ENCODE measurements around the gene LDB3. TPM values are rescaled to one million over a fixed set of nuclear protein-coding genes. Genes with fewer than 3 reads are reported as not detected.

LDB3 gene
- total and polyA plus RNA-seq, 2 of the 4 experiments (the other 2 are of a cell fraction), result 0.36 to 2.6 TPM

DNA sequence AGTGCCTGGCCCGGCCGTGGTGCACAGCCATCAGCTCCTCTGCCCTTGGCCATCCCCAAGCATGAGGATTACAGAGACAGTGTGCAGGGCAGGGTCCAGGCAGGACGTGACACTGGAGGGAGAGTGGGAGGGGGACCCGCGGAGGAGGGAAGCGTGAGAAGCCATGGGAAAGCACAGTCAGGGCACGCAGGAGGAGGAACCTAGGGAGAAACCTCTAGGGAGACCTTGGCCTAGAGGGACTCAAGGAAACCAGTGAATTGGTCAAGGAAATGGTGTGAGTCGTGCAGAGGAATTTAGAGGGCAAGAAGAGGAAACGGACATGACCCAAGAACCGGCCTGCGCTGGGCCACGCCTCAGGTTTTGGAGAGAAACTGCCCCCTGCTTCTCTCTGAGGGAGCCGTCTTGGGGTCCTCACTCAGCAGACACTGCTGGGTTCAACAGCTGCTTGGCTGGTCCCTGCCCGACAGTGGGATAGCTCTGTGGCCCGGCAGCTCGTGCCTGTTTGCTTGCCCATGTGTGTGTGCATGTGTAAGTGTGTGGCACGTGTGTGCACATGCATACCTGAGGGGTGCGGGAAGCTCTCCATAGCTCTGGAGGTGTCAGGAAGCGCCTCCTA is 10.8 kb upstream of the LDB3 start:
- peak overlapping the region; percentile 75; the same call in 1 of the 2 replicates for H3K4ac ChIP-seq (ENCODE audit: low read depth, low read length)
- H2AK9ac ChIP-seq (replicated peaks; ENCODE audit: low read depth, low read length, poor library complexity), result peak overlapping the region; percentile 31
- H4K91ac ChIP-seq (ENCODE audit: insufficient read depth, low read depth, low read length), result no peak overlapping the region
- no peak overlapping the region for H3K4me3 ChIP-seq (ENCODE audit: insufficient read depth, low read depth, low read length)
- no peaks in the 10 kb centered on the region; the same call in 1 of the 2 replicates for H3K27me3 ChIP-seq (ENCODE audit: control insufficient read depth, insufficient read depth, low read length)
- ChIA-PET POLR2A (ENCODE audit: unreplicated experiment) (no interaction called here), CTCF (no interaction called here)
- H3K9me3 ChIP-seq (ENCODE audit: control insufficient read depth, insufficient read depth, low read length), result no peaks in the 10 kb centered on the region
- ATAC-seq (ENCODE audit: low read depth), result no peak
- H2AFZ ChIP-seq (replicated peaks; ENCODE audit: low read length, poor library complexity), result peak overlapping the region; percentile 84
- H4K8ac ChIP-seq (ENCODE audit: low read depth in 2 of 2, low read length in 2 of 2), result peak overlapping the region in 1 of 2 experiments; percentile 9; a peak in 1 of 4 replicates
- H3K36me3 ChIP-seq (ENCODE audit: control insufficient read depth, insufficient read depth, low read length), result no peaks in the 10 kb centered on the region
- H2BK20ac ChIP-seq (ENCODE audit: low read depth, low read length), result 0 out of 2 replicates have a peak overlapping the region, but pooled peaks have one; percentile 35
- no peak overlapping the region for H2AK5ac ChIP-seq (ENCODE audit: low read depth, low read length)
- 72% methylated on average over 8 of the region's 19 CpGs; no CpG with 5 or more reads in 1 of the 2 experiments for WGBS, 2 experiments (ENCODE audit: extremely low coverage in 2 of 2, insufficient read length in 1 of 2)
- in situ Hi-C loops (cut with MboI; ENCODE audit: low sequenced_read_pairs) (no loop called here), intact Hi-C loops (cut with micrococcal nuclease) (no loop called here), dilution Hi-C loops (cut with HindIII; ENCODE audit: low sequenced_read_pairs, unreplicated experiment) (no loop called here)
- H3K79me1 ChIP-seq (ENCODE audit: low read depth in 1 of 2, low read length in 2 of 2), result no peaks in the 10 kb centered on the region
- H3K9me1 ChIP-seq (ENCODE audit: insufficient read depth, low read length), result peaks cover 13% of the 10 kb centered on the region
- no peak overlapping the region for H3K27ac ChIP-seq (ENCODE audit: insufficient read depth, low read length)
- H3K18ac ChIP-seq (ENCODE audit: low read depth, low read length), result no peak overlapping the region
- no peak overlapping the region for H4K5ac ChIP-seq (ENCODE audit: low read depth, low read length)
- BruUV-seq (replicated peaks), result no TSS peak
- no peaks in the 10 kb centered on the region for H4K20me1 ChIP-seq (ENCODE audit: insufficient read depth, low read length)
- peak; percentile 26 for DNase-seq
- peak overlapping the region; percentile 60; the same call in 1 of the 2 replicates for H2BK120ac ChIP-seq (ENCODE audit: low read depth, low read length)
- H3K4me1 ChIP-seq (ENCODE audit: control insufficient read depth, insufficient read depth, low read length), result peaks cover 4% of the 10 kb centered on the region; the same call in 1 of the 2 replicates
- no peak for TF ChIP-seq MAFK (IDR thresholded peaks at IDR 0.05; ENCODE audit: low read depth, low read length)
- TF ChIP-seq, protein P1, sequence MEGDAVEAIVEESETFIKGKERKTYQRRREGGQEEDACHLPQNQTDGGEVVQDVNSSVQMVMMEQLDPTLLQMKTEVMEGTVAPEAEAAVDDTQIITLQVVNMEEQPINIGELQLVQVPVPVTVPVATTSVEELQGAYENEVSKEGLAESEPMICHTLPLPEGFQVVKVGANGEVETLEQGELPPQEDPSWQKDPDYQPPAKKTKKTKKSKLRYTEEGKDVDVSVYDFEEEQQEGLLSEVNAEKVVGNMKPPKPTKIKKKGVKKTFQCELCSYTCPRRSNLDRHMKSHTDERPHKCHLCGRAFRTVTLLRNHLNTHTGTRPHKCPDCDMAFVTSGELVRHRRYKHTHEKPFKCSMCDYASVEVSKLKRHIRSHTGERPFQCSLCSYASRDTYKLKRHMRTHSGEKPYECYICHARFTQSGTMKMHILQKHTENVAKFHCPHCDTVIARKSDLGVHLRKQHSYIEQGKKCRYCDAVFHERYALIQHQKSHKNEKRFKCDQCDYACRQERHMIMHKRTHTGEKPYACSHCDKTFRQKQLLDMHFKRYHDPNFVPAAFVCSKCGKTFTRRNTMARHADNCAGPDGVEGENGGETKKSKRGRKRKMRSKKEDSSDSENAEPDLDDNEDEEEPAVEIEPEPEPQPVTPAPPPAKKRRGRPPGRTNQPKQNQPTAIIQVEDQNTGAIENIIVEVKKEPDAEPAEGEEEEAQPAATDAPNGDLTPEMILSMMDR (conservative IDR thresholded peaks at IDR 0.05; ENCODE audit: low read depth, low read length), result no peak
- no peak for TF ChIP-seq RCOR1 (IDR thresholded peaks at IDR 0.05; ENCODE audit: insufficient replicate concordance, low read length)
- no peak for TF ChIP-seq RFX5 (IDR thresholded peaks at IDR 0.05; ENCODE audit: low read depth, low read length)
- no peak overlapping the region for H3K4me2 ChIP-seq (ENCODE audit: low read depth, low read length)
- H3K9ac ChIP-seq (ENCODE audit: low read depth, low read length), result no peak overlapping the region
- H3K23ac ChIP-seq (ENCODE audit: low read depth, low read length), result no peak overlapping the region
- H3K14ac ChIP-seq (replicated peaks; ENCODE audit: low read depth, low read length), result peak overlapping the region; percentile 51; the same call in 1 of the 2 replicates
- no peak overlapping the region for H2BK15ac ChIP-seq (ENCODE audit: low read depth, low read length)
- no peak overlapping the region for H3K56ac ChIP-seq (ENCODE audit: extremely low read depth, insufficient read depth, low read length)
- no peak overlapping the region for H2BK5ac ChIP-seq (ENCODE audit: low read depth, low read length, poor library complexity, severe bottlenecking)

Measured in IMR-90 (cell line).